ENCODE data around the gene DRD5.

DRD5 gene

GRCh38 chr4:9820343-9820742, 38.9 kb downstream of the DRD5 start:
- no peak for DNase-seq

GRCh38 chr4:9825049-9825448, 43.6 kb downstream of the DRD5 start:
- DNase-seq, result no peak

- DNase-seq, result no peak
Measured at GRCh38 chr4:9826551-9826950, 45.1 kb downstream of the DRD5 start.

- no peak for DNase-seq
Measured at GRCh38 chr4:9832640-9833039, 51.2 kb downstream of the DRD5 start.

- no peak for DNase-seq
Measured at GRCh38 chr4:9833421-9833820, 52.0 kb downstream of the DRD5 start.
